ENCODE data around the gene CROT.

- no peak for TF ChIP-seq CTCF (conservative IDR thresholded peaks at IDR 0.05; ENCODE audit: low read length)
- TF ChIP-seq EZH2phosphoT487 (IDR thresholded peaks at IDR 0.05; ENCODE audit: borderline replicate concordance), result no peak
Observed at GRCh38 chr7:87413029-87413428, 67.6 kb downstream of the CROT start.
